AG10803 (cell line): ENCODE results near the gene FAM120B.

Source experiments
- DNase-seq: peaks from one replicate; pipeline ENCODE4 v3.0.0; 2010; ENCODE audit warnings: low read depth
- H3K4me3 ChIP-seq: 2 replicates; pipeline ENCODE4 v1.5.1; 2011; ENCODE audit warnings: mild to moderate bottlenecking, low read length, control low read depth
- CTCF ChIP-seq: conservative IDR thresholded peaks from 2 replicates; pipeline ENCODE4 v1.5.1; 2011; ENCODE audit warnings: mild to moderate bottlenecking, low read length, control low read depth, inconsistent platforms

FAM120B gene

DNA sequence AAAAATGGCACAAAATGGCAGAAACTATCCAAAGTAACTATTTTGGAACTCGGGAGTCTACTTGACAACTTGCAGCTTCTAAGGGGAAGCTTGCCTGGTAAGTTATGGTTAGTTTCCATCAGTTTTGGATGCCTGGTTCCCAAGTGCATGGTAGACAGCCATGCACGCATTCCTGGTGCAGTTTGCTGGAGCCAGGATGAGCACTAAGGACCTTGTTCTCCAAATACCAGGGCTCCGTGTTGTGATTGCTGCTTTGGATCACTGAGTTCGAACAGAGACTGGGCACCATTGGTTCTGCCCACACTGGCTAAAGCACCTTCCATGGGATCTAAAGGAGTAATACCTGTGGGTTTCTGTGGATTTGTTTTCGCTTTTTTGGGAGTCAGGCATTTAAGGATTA is 103.7 kb downstream of the FAM120B start:
- no peak for TF ChIP-seq CTCF
- no peak for DNase-seq
- H3K4me3 ChIP-seq = no peak overlapping the region

DNA sequence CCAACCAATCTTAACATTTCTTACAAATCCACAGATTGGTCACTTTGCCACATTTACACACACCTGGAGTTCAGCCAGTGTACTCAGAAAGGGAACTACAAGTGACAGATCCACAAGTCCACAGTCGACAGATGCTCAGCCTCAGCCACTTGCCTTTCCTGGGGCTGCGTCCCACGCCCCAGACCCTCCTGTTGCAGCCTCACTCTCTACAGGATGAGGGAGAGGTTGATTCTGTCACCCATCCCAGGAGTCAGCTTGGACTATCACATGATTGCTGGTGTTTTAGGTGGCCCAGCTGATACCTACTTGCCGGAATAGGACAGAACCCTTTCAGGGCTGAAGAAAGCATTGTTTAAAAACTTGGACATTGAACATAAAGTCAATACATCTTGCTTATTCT is 108.8 kb downstream of the FAM120B start:
- no peak for DNase-seq
- H3K4me3 ChIP-seq = no peak overlapping the region

DNA sequence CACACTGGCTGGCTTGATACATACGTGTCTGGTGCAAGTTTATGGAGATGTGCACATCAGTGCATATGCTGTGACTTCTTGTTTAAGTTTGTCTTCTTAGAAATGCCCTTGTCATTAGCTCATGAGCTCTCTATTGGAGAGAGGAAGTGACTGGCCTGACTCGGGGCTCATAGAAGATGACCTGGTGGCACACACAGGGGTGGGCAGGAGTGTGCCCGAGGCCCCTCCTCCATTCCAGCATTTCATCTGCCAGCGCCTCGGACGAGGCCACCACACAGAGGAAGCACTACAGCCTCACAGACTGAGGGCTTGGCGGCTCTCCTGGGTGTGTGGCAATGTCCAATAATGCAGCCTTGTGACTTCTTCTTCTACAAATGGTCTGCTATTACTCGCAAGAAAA is 109.7 kb downstream of the FAM120B start:
- no peak for TF ChIP-seq CTCF
- no peak overlapping the region for H3K4me3 ChIP-seq
- DNase-seq = no peak

More for the DNA sequence above, 108.8 kb downstream of the FAM120B start:
- TF ChIP-seq CTCF = no peak

- DNase-seq = no peak
- no peak overlapping the region for H3K4me3 ChIP-seq
- TF ChIP-seq CTCF = no peak
Measured at GRCh38 chr6:170416959-170417606, 110.5 kb downstream of the FAM120B start.

GRCh38 chr6:170417881-170418280 is 111.3 kb downstream of the FAM120B start:
- no peak for TF ChIP-seq CTCF
- no peak for DNase-seq
- H3K4me3 ChIP-seq = no peak overlapping the region

- DNase-seq = no peak
- H3K4me3 ChIP-seq = no peak overlapping the region
- no peak for TF ChIP-seq CTCF
Measured at GRCh38 chr6:170420283-170420682, 113.7 kb downstream of the FAM120B start.
